Measurements from ENCODE around the gene RNF145.
"Not testable (repeated sequence)": the region's sequence is repeated elsewhere in the genome, so short reads cannot be mapped to it uniquely, and the experiment has no call there.

Gene RNF145

GRCh38 chr5:159163027-159163700 is 46.2 kb downstream of the RNF145 start:
- DNase-seq (ENCODE audit: low spot score) (peak; percentile 78), FAIRE-seq (peak; percentile 77)

- no peak for FAIRE-seq
- no peak for DNase-seq (ENCODE audit: low spot score)
Observed at GRCh38 chr5:159161361-159162214, 47.8 kb downstream of the RNF145 start.

- not testable (repeated sequence) for FAIRE-seq; DNase-seq (ENCODE audit: low spot score)
Observed at GRCh38 chr5:159158553-159159091, 50.7 kb downstream of the RNF145 start.

GRCh38 chr5:159157552-159157951 is 51.8 kb downstream of the RNF145 start:
- DNase-seq (ENCODE audit: low spot score): no peak
- FAIRE-seq: no peak

GRCh38 chr5:159156426-159157238 is 52.7 kb downstream of the RNF145 start:
- DNase-seq (ENCODE audit: low spot score) (peak; percentile 67), FAIRE-seq (no peak)

- no peak for DNase-seq (ENCODE audit: low spot score)
- no peak for FAIRE-seq
Observed at GRCh38 chr5:159155960-159156359, 53.4 kb downstream of the RNF145 start.

GRCh38 chr5:159152876-159153275 is 56.5 kb downstream of the RNF145 start:
- FAIRE-seq (no peak), DNase-seq (ENCODE audit: low spot score) (no peak)

GRCh38 chr5:159149085-159149484 is 60.3 kb downstream of the RNF145 start:
- DNase-seq (ENCODE audit: low spot score) (no peak), FAIRE-seq (no peak)

GRCh38 chr5:159147976-159148375 is 61.4 kb downstream of the RNF145 start:
- FAIRE-seq (no peak), DNase-seq (ENCODE audit: low spot score) (no peak)

GRCh38 chr5:159146839-159147238 is 62.5 kb downstream of the RNF145 start:
- FAIRE-seq (no peak), DNase-seq (ENCODE audit: low spot score) (no peak)

GRCh38 chr5:159145160-159145559 is 64.2 kb downstream of the RNF145 start:
- FAIRE-seq; DNase-seq (ENCODE audit: low spot score): not testable (repeated sequence)

- DNase-seq (ENCODE audit: low spot score) (no peak), FAIRE-seq (no peak)
Observed at GRCh38 chr5:159139802-159140201, 69.6 kb downstream of the RNF145 start.

- FAIRE-seq (peak; percentile 69), DNase-seq (ENCODE audit: low spot score) (peak; percentile 77)
Observed at GRCh38 chr5:159135896-159136531, 73.3 kb downstream of the RNF145 start.

- peak; percentile 55 for DNase-seq (ENCODE audit: low spot score)
- no peak for FAIRE-seq
Observed at GRCh38 chr5:159133041-159133741, 76.2 kb downstream of the RNF145 start.

- no peak for FAIRE-seq
- no peak for DNase-seq (ENCODE audit: low spot score)
Observed at GRCh38 chr5:159132429-159133040, 76.8 kb downstream of the RNF145 start.

- FAIRE-seq (no peak), DNase-seq (ENCODE audit: low spot score) (no peak)
Observed at GRCh38 chr5:159131951-159132350, 77.4 kb downstream of the RNF145 start.

GRCh38 chr5:159130871-159131270 is 78.5 kb downstream of the RNF145 start:
- no peak for FAIRE-seq
- no peak for DNase-seq (ENCODE audit: low spot score)

- DNase-seq (ENCODE audit: low spot score) (no peak), FAIRE-seq (no peak)
Observed at GRCh38 chr5:159128070-159128541, 81.2 kb downstream of the RNF145 start.

- no peak for DNase-seq (ENCODE audit: low spot score)
- no peak for FAIRE-seq
Observed at GRCh38 chr5:159123700-159124099, 85.7 kb downstream of the RNF145 start.

GRCh38 chr5:159123189-159123588 is 86.2 kb downstream of the RNF145 start:
- no peak for FAIRE-seq

More at GRCh38 chr5:159123189-159123588, 86.2 kb downstream of the RNF145 start:
- DNase-seq (ENCODE audit: low spot score): no peak
